GM12892 (cell line): ENCODE measurements around the gene RCC2.
A peak's percentile ranks its signal among the peaks of the same experiment; 100 is the strongest.

ENCODE experiments used
- DNase-seq: peaks from one replicate; pipeline ENCODE4 v3.0.0; 2011; ENCODE audit not compliant: insufficient read length
- FAIRE-seq: peaks from 2 replicates; lab custom pipeline; 2011; peaks lifted over from hg19 to GRCh38; lab: Jason Lieb, UNC
- POLR2A ChIP-seq: IDR thresholded peaks from 2 replicates; pipeline ENCODE4 v1.6.1; 2011; ENCODE audit warnings: low read depth, low read length, control low read depth
- POLR2AphosphoS5 ChIP-seq: IDR thresholded peaks from 2 replicates; pipeline ENCODE4 v1.6.1; 2011; ENCODE audit warnings: low read depth, low read length, control low read depth
- TAF1 ChIP-seq: IDR thresholded peaks from 2 replicates; pipeline ENCODE4 v1.6.1; 2011; ENCODE audit warnings: low read depth, mild to moderate bottlenecking, control low read depth, low read length, borderline replicate concordance

The RCC2 gene

DNA sequence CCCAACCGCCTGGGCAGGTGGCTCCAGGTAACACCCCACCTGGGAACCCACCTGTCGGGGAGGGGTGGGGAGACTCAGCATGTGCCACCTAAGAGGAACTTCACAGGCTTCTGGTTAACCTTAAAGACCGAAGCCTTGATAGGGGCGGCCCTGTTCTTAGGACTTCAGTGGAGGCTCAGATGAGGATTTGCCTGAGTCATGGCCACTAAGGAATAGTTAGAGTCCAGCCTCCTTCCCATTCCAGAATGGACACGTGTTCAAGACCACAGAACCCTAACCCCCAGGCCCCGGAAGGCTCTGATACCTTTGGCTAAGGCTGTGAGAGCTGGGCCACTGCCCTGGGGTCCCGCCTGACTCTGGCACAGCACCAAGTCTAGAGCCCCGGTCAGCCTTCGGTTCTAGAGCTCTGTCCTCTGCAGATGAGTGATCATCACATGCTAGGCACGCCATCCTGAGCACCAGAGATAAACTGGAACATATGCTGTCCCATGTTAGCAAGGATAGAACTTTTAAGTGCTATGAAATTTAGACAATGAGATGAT, 47.2 kb downstream of the RCC2 start:
- no peak for FAIRE-seq
- TF ChIP-seq POLR2AphosphoS5 (no peak), TAF1 (no peak)
- DNase-seq = no peak

DNA sequence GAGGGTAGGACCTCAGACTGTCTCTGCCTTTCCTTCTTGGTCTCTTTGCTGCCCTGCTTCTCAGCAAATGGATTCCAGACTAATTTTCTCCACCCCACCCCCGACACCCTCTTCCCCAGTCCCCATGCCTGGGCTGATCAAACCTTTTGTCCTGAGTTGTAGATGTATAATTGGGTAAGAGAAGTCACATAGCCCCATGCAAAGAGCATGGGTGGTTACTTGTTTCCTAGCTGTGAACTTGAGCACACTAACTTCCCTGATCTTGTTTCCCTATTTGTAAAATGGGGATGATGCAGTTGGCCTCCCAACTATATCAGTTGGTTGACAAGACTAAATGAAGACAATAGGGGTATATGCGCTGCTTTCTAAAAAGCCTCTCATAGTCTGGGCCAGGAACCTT, 58.3 kb downstream of the RCC2 start:
- no peak for DNase-seq
- no peak for FAIRE-seq
- no peak for TF ChIP-seq POLR2AphosphoS5
- TF ChIP-seq POLR2A = no peak
- no peak for TF ChIP-seq TAF1

DNA sequence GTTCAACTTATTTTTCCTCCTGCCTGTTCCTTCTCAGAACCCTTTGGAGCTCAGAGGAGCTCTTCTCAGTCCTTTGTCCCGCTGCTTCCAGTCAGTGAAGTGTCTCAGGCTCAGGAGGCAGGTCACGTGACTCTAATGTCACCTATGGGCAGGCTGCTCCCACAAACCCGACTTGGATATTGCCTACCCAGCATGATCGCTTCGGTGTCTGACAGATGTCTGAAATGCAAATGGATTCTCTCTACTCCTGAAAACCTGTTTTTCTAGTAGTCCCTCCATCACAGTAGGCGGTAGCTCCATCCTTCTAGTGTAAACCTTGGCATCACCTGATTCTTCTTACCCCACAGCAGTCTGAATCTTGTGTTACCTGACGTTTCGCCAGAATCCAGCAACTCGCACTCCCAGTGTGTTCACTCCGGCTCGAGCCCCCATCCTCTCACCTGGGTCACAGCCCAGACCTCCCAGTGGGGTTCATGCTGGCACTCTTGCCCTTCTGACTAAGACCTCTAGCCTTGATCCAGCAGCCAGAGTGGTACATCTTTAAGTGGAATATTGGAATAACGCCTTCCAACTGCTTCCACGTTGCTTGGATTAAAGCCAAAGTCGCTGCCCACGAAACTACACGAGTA, 62.0 kb downstream of the RCC2 start:
- TF ChIP-seq POLR2A = no peak
- no peak for TF ChIP-seq POLR2AphosphoS5
- no peak for TF ChIP-seq TAF1
- FAIRE-seq (no peak), DNase-seq (no peak)

DNA sequence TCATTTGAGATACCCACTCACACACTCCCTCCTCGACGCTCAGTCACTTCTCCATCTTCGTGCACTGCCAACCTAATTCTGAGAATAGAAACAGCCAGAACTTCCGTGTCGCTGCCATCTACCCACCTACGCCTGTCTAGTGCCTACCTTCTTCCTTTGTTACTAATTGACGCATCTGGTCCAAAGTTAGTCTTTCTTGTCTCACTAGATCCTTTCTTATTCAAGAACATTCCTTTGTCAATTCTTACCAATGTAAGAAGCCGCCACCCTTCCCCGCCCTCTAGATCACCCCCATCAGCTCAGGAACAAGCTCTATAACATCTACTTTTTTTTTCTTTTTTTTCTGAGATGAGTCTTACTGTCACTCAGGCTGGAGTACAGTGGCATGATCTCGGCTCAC, 63.8 kb downstream of the RCC2 start:
- no peak for DNase-seq
- no peak for FAIRE-seq
- TF ChIP-seq POLR2AphosphoS5 = no peak

DNA sequence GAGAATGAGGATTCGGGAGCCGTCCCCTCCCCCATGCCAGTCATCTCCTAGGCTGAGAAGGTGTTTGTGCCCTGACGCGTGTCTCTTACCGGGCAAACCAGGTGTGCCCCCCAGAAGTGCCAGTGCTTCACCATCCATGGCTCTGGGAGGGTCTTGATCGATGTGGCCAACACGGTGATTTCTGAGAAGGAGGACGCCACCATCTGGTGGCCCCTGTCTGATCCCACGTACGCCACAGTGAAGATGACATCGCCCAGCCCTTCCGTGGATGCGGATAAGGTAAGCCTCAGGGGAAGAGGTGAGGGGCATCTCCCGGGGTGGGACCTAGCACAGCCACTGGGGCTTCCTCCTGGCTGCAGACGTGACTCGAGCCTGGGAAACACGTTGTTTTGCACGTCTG, 66.5 kb downstream of the RCC2 start:
- DNase-seq (no peak), FAIRE-seq (no peak)

DNA sequence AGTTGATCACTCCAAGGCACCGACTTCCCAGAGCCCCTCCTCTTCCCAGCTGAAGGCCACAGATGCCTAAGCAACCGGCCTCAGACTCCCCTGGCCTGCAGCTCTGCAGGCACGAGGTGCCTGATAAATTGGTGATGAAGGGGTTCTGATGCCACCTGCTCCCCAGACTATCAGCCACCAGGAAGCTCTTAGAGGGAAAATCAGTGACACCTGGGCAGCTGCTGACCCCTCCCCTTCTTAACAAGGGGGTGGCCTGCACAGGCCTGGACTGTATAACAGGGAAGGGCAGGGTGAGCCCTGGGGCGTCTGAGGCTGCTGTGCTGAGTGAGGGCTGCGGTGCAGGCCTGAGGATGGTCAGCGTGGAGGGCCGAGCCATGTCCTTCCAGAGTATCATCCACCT, 67.6 kb downstream of the RCC2 start, which contains the start of gene PADI6:
Gene PADI6 (plus strand): TSS at position 301 of the 400 bp plus-strand sequence. CDS start 50 bp downstream, at position 351.
- FAIRE-seq (no peak), DNase-seq (no peak)
- TF ChIP-seq TAF1 = no peak
- TF ChIP-seq POLR2A = no peak
- no peak for TF ChIP-seq POLR2AphosphoS5

More for the DNA sequence above, 66.5 kb downstream of the RCC2 start:
- TF ChIP-seq POLR2A (no peak), TAF1 (no peak), POLR2AphosphoS5 (no peak)

DNA sequence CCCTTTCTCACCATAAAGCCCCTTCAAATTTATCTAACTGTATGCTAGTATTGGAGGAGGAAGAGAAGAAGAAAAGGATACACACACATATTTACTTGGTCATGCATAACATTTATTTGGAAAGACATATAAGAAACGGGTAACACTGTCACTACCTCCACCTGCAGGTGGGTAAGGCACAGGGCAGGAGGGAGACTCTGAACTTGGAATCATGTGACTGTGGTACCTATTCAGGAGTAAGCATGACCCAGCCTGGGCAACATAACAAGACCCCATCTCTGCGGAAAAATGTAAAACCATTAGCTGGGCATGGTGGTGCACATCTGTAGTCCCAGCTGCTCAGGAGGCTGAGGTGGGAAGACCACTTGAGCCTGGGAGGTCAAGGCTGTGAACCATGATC, 68.9 kb downstream of the RCC2 start:
- TF ChIP-seq TAF1 (no peak), POLR2AphosphoS5 (no peak), POLR2A (no peak)
- FAIRE-seq (peak; percentile 14), DNase-seq (no peak)

DNA sequence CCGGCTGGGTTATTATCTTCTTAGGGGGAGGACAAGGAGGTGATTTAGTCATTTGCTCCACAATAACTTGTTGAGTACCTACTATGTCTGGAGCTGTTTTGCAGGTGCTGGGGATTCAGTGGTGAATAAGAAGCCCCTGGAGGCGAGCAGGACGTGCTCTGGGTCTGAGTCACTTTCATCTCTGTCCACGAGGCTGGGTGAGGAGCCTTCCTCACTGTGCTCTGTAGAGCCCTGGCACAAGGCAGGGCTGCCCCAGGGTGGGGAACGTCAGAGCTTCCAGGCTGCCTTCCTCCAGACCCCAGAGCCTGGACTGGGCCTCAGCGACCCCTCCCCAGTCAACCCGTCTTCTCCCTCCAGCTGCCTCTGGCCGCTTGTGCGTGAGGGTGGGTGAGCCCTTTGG, 70.0 kb downstream of the RCC2 start:
- no peak for DNase-seq
- TF ChIP-seq TAF1 (no peak), POLR2A (no peak), POLR2AphosphoS5 (no peak)
- FAIRE-seq = no peak

DNA sequence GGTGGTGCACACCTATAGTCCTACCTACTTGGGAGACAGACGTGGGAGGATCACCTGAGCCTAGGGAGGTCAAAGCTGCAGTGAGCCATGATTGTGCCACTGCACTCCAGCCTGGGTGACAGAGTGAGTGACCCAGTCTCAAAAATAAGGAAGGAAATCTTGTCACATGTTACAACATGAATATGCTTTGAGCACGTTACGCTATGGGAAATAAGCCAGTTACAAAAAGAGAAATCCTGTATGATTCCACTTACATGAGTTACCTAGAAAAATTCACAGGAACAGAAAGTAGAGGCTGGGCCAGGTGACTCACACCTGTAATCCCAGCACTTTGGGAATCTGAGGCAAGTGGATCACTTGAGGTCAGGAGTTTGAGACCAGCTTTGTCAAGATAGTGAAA, 74.2 kb downstream of the RCC2 start:
- FAIRE-seq (no peak), DNase-seq (no peak)
- TF ChIP-seq POLR2A (no peak), POLR2AphosphoS5 (no peak), TAF1 (no peak)

DNA sequence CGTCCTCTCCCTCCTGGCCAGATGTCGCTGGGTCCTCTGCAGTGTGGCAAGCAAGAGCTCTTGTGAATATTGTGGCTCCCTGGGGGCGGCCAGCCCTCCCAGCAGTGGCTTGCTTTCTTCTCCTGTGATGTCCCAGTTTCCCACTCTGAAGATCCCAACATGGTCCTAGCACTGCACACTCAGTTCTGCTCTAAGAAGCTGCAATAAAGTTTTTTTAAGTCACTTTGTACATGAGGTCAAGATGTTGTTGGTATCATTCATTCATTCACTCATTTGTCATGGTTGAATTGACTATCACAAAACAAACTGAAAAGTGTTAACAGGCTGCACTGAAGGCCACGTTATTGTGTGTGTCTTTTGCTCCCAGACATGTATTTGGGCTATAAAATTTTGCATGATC, 75.7 kb downstream of the RCC2 start:
- FAIRE-seq (no peak), DNase-seq (no peak)
- no peak for TF ChIP-seq POLR2A
- TF ChIP-seq TAF1 = no peak
- TF ChIP-seq POLR2AphosphoS5 = no peak

DNA sequence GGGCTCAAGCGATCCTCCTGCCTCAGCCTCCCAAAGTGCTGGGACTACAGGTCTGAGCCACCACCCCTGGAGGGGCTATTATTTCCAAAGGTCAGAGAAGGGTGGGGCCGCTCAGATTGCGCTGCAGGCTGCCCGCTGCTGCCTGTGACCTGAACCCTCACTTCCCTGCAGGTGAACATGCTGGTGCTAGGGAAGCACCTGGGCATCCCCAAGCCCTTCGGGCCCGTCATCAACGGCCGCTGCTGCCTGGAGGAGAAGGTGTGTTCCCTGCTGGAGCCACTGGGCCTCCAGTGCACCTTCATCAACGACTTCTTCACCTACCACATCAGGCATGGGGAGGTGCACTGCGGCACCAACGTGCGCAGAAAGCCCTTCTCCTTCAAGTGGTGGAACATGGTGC, 76.1 kb downstream of the RCC2 start:
- DNase-seq = no peak
- no peak for FAIRE-seq
- TF ChIP-seq TAF1 (no peak), POLR2AphosphoS5 (no peak), POLR2A (no peak)

DNA sequence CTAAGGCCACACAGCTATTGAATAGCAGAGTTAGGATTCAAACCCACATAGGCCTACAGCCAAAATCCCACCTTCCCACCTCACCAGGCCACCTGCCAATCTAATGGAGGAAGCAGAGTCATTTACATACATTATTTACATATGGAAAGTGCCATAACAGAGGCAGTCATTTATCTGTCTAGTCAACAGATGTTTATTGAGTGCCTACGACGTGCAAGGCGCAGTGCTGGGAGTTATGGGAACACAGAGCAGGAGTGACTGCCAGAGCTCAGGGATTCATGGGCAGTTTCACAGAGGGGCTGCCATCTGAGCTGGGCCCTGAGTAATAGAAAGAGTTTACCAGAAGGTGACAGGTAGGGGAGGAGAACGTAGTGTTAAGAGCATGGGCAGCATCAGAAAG, 77.8 kb downstream of the RCC2 start:
- DNase-seq = no peak
- FAIRE-seq = no peak
- TF ChIP-seq TAF1 = no peak
- TF ChIP-seq POLR2A = no peak
- no peak for TF ChIP-seq POLR2AphosphoS5
